Pancreas (tissue), 10 donors: ENCODE results near the gene FPR3. TPM values are rescaled to one million over a fixed set of nuclear protein-coding genes. Genes with fewer than 3 reads are reported as not detected.

Source experiments
- ATAC-seq, 4 donors: fragments of 200-7000 bp; cut with Tn5 transposase; one replicate each; pipeline versions ENCODE4 v1.8.0 to v1.9.1; 2020; ENCODE audit warnings: mild to moderate bottlenecking in 4 of 4, moderate library complexity in 4 of 4
- DNase-seq, 6 donors: peaks; one replicate each; pipeline ENCODE4 v3.0.0-alpha.2; 2020
- FAIRE-seq: peaks from 2 replicates; lab custom pipeline; 2012; peaks lifted over from hg19 to GRCh38; lab: Jason Lieb, UNC
- H3K27ac ChIP-seq, 4 donors: fragments of 200-600 bp; sonication (generic); 1 replicate in 3 of 4; 2 replicates in 1 of 4; pipeline versions ENCODE4 v1.5.0 to v1.8.0; 2020
- H3K27me3 ChIP-seq, 4 donors: fragments of 200-600 bp; one replicate each; pipeline ENCODE4 v1.8.0; 2021
- H3K36me3 ChIP-seq, 3 donors: fragments of 200-600 bp; sonication (generic) in 1 of 3; one replicate each; pipeline versions ENCODE4 v1.5.0 to v1.8.0; 2020 to 2021
- H3K4me1 ChIP-seq, 3 donors: fragments of 200-600 bp; one replicate each; pipeline ENCODE4 v1.8.0; 2021
- H3K4me3 ChIP-seq, 4 donors: fragments of 200-600 bp; sonication (generic) in 2 of 4; one replicate each; pipeline versions ENCODE4 v1.5.0 to v1.8.0; 2020 to 2021
- H3K9me3 ChIP-seq, 4 donors: fragments of 200-600 bp; one replicate each; pipeline ENCODE4 v1.8.0; 2021
- CTCF ChIP-seq, 4 donors: fragments of 200-600 bp; sonication (generic) in 3 of 4; IDR thresholded peaks; one replicate each; pipeline versions ENCODE4 v1.5.0 to v1.8.0; 2021; ENCODE audit warnings: antibody characterized with exemption in 4 of 4
- WGBS, 2 donors: extraction: QIAGEN DNeasy Blood & Tissue Kit; methylation state at CpG; one replicate each; pipeline ENCODE4 v1.1.7; 2013; 5-methylcytosine and 5-hydroxymethylcytosine counted together
- intact Hi-C, 3 donors: fragments of 100-400 bp; cut with DNase I; formaldehyde crosslinking; loops; one replicate each; pipeline versions ENCODE4 v1.11.1 to v1.14.2; 2022
- polyA plus RNA-seq, 2 donors: library from polyadenylated mRNA; stranded (reverse); fragments of 200-250 nt; gene quantifications; one replicate each; pipeline ENCODE4 v1.2.3, GENCODE V29; 2013
- total RNA-seq, 6 donors: library from RNA; stranded (reverse); fragmentation: NEBNext Ultra II Directional in 4 of 6; extraction: Animal tissue kit (Norgen Biotek cat#: 25700) in 4 of 6; gene quantifications; one replicate each; pipeline versions ENCODE4 v1.2.1 to v1.2.4, GENCODE V29; 2021 to 2023
- donor health status: healthy with polysubstance abuse.
- donor health status: DM: no; HTN: no; CAD: no; lungs with moderate emphysema.
- donor health status: DM: no; HTN: no; CAD: no.
- donor health status: control.
- donor health status: control.
- donor health status: Bipolar disorder and iron deficiency.
- donor health status: DM: yes; HTN: yes; CAD: no.
- donor health status: DM: no; HTN: no; CAD: no.
- donor health status: DM: no; HTN: no; CAD: no.
- donor health status: DM: yes; HTN: yes; CAD: no.

FPR3 gene
- total RNA-seq (10 to 100 TPM in 1 of 6 donors, 1 to 10 TPM in 2, under 1 TPM in 3; 0.32 to 10.4 (median 1.4) TPM), polyA plus RNA-seq (under 1 TPM; 0.42 to 0.61 TPM)

- DNase-seq = no peak
- TF ChIP-seq CTCF (IDR thresholded peaks at IDR 0.05) = no peak
- 40 to 58% methylated on average over 2 of the region's 2 CpGs for WGBS, 2 donors
- H3K27me3 ChIP-seq = no peaks in the 10 kb centered on the region
- intact Hi-C loops = no loop called here
- no peak within 1 kb of the TSS for H3K27ac ChIP-seq
- FAIRE-seq = no peak
- H3K4me3 ChIP-seq = no peak within 1 kb of the TSS
- H3K9me3 ChIP-seq = no peaks in the 10 kb centered on the region
- ATAC-seq = no peak
- H3K4me1 ChIP-seq = no peaks in the 10 kb centered on the region
- no peaks in the 10 kb centered on the region for H3K36me3 ChIP-seq
These were observed at the start of gene FPR3 for GRCh38 chr19:51794885-51795490. TSS of gene FPR3 (plus strand) at chr19:51795157. CDS start at chr19:51823749, 28,592 bp downstream.

- Histone ChIP-seq H3K9me3 (no peaks in the 10 kb centered on the region), H3K4me1 (no peaks in the 10 kb centered on the region), H3K4me3 (no peak overlapping the region), H3K36me3 (no peaks in the 10 kb centered on the region), H3K27me3 (no peaks in the 10 kb centered on the region), H3K27ac (no peak overlapping the region)
- ATAC-seq = no peak
- intact Hi-C loops = no loop called here
- TF ChIP-seq CTCF (IDR thresholded peaks at IDR 0.05) = no peak
- FAIRE-seq = no peak
- 40 to 46% methylated on average over 7 of the region's 7 CpGs for WGBS, 2 donors
- DNase-seq = no peak
These were observed 48.2 kb upstream of the FPR3 start for GRCh38 chr19:51746731-51747130.

GRCh38 chr19:51749979-51750378, 45.0 kb upstream of the FPR3 start:
- ATAC-seq = no peak
- FAIRE-seq = no peak
- WGBS, 2 donors = 47 to 54% methylated on average over 4 of the region's 4 CpGs
- Histone ChIP-seq H3K4me1 (no peaks in the 10 kb centered on the region), H3K36me3 (no peaks in the 10 kb centered on the region), H3K9me3 (no peaks in the 10 kb centered on the region), H3K27ac (no peak overlapping the region), H3K27me3 (no peaks in the 10 kb centered on the region), H3K4me3 (no peak overlapping the region)
- TF ChIP-seq CTCF (IDR thresholded peaks at IDR 0.05) = no peak
- intact Hi-C loops = no loop called here
- no peak for DNase-seq

GRCh38 chr19:51750400-51751094, 44.4 kb upstream of the FPR3 start:
- WGBS, 2 donors = 57 to 71% methylated on average over 7 of the region's 7 CpGs
- no peak for FAIRE-seq

More at GRCh38 chr19:51750400-51751094, 44.4 kb upstream of the FPR3 start:
- DNase-seq (no peak), ATAC-seq (no peak)
- intact Hi-C loops = no loop called here
- Histone ChIP-seq H3K4me3 (no peak overlapping the region), H3K36me3 (no peaks in the 10 kb centered on the region), H3K4me1 (no peaks in the 10 kb centered on the region), H3K9me3 (no peaks in the 10 kb centered on the region), H3K27ac (no peak overlapping the region), H3K27me3 (no peaks in the 10 kb centered on the region)
- no peak for TF ChIP-seq CTCF (IDR thresholded peaks at IDR 0.05)
